ENCODE measurements around the gene WIF1. TPM values are rescaled to one million over a fixed set of nuclear protein-coding genes. Genes with fewer than 3 reads are reported as not detected.

Gene WIF1
- total RNA-seq, 2 experiments from 2014 or later, result not detected

- peaks cover 14% of the 10 kb centered on the region for H3K27me3 Mint-ChIP-seq
- H3K27ac ChIP-seq (ENCODE audit: low read depth in 1 of 2, low read length in 2 of 2), result no peak overlapping the region
- ChIA-PET POLR2A (no interaction called here), CTCF (no interaction called here)
- ATAC-seq (ENCODE audit: poor library complexity) (no peak), DNase-seq (no peak)
- no peak overlapping the region for H3K4me3 ChIP-seq (ENCODE audit: low read length)
- intact Hi-C loops (cut with DNase I, micrococcal nuclease), result no loop called here
- no peaks in the 10 kb centered on the region for H3K9me3 Mint-ChIP-seq
- H3K27ac Mint-ChIP-seq, result no peak overlapping the region
- no peaks in the 10 kb centered on the region for H3K4me1 ChIP-seq (ENCODE audit: insufficient read depth, low read length)
- TF ChIP-seq, protein P1, sequence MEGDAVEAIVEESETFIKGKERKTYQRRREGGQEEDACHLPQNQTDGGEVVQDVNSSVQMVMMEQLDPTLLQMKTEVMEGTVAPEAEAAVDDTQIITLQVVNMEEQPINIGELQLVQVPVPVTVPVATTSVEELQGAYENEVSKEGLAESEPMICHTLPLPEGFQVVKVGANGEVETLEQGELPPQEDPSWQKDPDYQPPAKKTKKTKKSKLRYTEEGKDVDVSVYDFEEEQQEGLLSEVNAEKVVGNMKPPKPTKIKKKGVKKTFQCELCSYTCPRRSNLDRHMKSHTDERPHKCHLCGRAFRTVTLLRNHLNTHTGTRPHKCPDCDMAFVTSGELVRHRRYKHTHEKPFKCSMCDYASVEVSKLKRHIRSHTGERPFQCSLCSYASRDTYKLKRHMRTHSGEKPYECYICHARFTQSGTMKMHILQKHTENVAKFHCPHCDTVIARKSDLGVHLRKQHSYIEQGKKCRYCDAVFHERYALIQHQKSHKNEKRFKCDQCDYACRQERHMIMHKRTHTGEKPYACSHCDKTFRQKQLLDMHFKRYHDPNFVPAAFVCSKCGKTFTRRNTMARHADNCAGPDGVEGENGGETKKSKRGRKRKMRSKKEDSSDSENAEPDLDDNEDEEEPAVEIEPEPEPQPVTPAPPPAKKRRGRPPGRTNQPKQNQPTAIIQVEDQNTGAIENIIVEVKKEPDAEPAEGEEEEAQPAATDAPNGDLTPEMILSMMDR (IDR thresholded peaks at IDR 0.05), result no peak
- no peaks in the 10 kb centered on the region for H3K27me3 ChIP-seq (ENCODE audit: control insufficient read depth in 1 of 2, insufficient read depth in 2 of 2, low read length in 2 of 2)
- H3K4me1 Mint-ChIP-seq (ENCODE audit: low read depth), result no peaks in the 10 kb centered on the region
- no peaks in the 10 kb centered on the region for H3K9me3 ChIP-seq (ENCODE audit: control insufficient read depth in 1 of 2, insufficient read depth in 1 of 2, low read length in 2 of 2)
- H3K36me3 ChIP-seq (ENCODE audit: insufficient read depth, low read length), result no peaks in the 10 kb centered on the region
- no peak overlapping the region for H3K4me3 Mint-ChIP-seq
- H3K36me3 Mint-ChIP-seq (ENCODE audit: low read depth), result no peaks in the 10 kb centered on the region
These were observed 97.6 kb downstream of the WIF1 start for GRCh38 chr12:65023485-65023884.

- intact Hi-C loops (cut with DNase I, micrococcal nuclease), result loop anchor here in 1 of 2 experiments (1.0 kb wide), 1 partner anchor 21 kb away; no protein-coding TSS in a partner anchor
- CTCF ChIA-PET, result interaction anchor here (0.6 kb wide), 1 partner anchor 712 kb away, joined by 4 read pairs; no protein-coding TSS in a partner anchor
- H3K9me3 Mint-ChIP-seq, result no peaks in the 10 kb centered on the region
These were observed 98.1 kb downstream of the WIF1 start for GRCh38 chr12:65022960-65023359.

DNA sequence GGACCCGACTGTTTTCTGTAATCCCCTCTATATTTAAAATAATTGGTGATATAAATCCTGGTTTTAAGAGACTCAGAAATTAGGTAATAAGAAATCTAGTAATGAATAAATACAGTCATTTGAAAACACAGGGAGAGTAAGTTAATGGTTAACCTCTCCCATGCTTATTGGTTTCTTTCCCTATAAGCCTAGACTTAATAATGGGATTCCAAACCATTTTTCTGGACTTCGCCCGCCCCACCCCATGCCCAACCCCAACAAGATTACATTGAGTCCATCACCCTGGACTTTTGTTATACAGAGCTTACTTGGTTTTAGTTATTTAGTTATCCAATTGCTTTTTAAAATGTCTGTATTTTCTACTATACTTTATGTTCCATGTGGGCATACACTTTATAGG, 98.7 kb downstream of the WIF1 start:
- no peaks in the 10 kb centered on the region for H3K9me3 ChIP-seq (ENCODE audit: control insufficient read depth in 1 of 2, insufficient read depth in 1 of 2, low read length in 2 of 2)
- intact Hi-C loops (cut with DNase I, micrococcal nuclease), result loop anchor here in 1 of 2 experiments (1.0 kb wide), 1 partner anchor 22 kb away; no protein-coding TSS in a partner anchor
- H3K4me3 Mint-ChIP-seq, result no peak overlapping the region
- no peaks in the 10 kb centered on the region for H3K4me1 Mint-ChIP-seq (ENCODE audit: low read depth)
- POLR2A ChIA-PET, result no interaction called here
- no peaks in the 10 kb centered on the region for H3K9me3 Mint-ChIP-seq
- no peaks in the 10 kb centered on the region for H3K36me3 Mint-ChIP-seq (ENCODE audit: low read depth)
- no peaks in the 10 kb centered on the region for H3K36me3 ChIP-seq (ENCODE audit: insufficient read depth, low read length)
- H3K27me3 Mint-ChIP-seq, result peaks cover 10% of the 10 kb centered on the region
- TF ChIP-seq, protein P1 (IDR thresholded peaks at IDR 0.05), result no peak
- no peaks in the 10 kb centered on the region for H3K4me1 ChIP-seq (ENCODE audit: insufficient read depth, low read length)
- H3K27ac Mint-ChIP-seq, result no peak overlapping the region
- no peak overlapping the region for H3K27ac ChIP-seq (ENCODE audit: low read depth in 1 of 2, low read length in 2 of 2)
- no peak for DNase-seq
- H3K27me3 ChIP-seq (ENCODE audit: control insufficient read depth in 1 of 2, insufficient read depth in 2 of 2, low read length in 2 of 2), result no peaks in the 10 kb centered on the region
- ATAC-seq (ENCODE audit: poor library complexity), result no peak
- CTCF ChIA-PET, result interaction anchor here (0.6 kb wide), 1 partner anchor 713 kb away, joined by 4 read pairs; no protein-coding TSS in a partner anchor
- H3K4me3 ChIP-seq (ENCODE audit: low read length), result no peak overlapping the region

More at GRCh38 chr12:65022960-65023359, 98.1 kb downstream of the WIF1 start:
- no peak overlapping the region for H3K4me3 Mint-ChIP-seq
- Histone ChIP-seq H3K9me3 (ENCODE audit: control insufficient read depth in 1 of 2, insufficient read depth in 1 of 2, low read length in 2 of 2) (no peaks in the 10 kb centered on the region), H3K4me1 (ENCODE audit: insufficient read depth, low read length) (no peaks in the 10 kb centered on the region), H3K4me3 (ENCODE audit: low read length) (no peak overlapping the region), H3K36me3 (ENCODE audit: insufficient read depth, low read length) (no peaks in the 10 kb centered on the region), H3K27me3 (ENCODE audit: control insufficient read depth in 1 of 2, insufficient read depth in 2 of 2, low read length in 2 of 2) (no peaks in the 10 kb centered on the region), H3K27ac (ENCODE audit: low read depth in 1 of 2, low read length in 2 of 2) (no peak overlapping the region)
- POLR2A ChIA-PET, result no interaction called here
- no peak overlapping the region for H3K27ac Mint-ChIP-seq
- ATAC-seq (ENCODE audit: poor library complexity) (no peak), DNase-seq (no peak)
- H3K27me3 Mint-ChIP-seq, result peaks cover 12% of the 10 kb centered on the region
- no peaks in the 10 kb centered on the region for H3K36me3 Mint-ChIP-seq (ENCODE audit: low read depth)
- no peaks in the 10 kb centered on the region for H3K4me1 Mint-ChIP-seq (ENCODE audit: low read depth)
- TF ChIP-seq, protein P1 (IDR thresholded peaks at IDR 0.05), result no peak

Data from CD4-positive, alpha-beta T cell (primary cell).